HEK293 (cell line): ENCODE results near the gene ANKRD33B.
"Not testable (repeated sequence)": the region's sequence is repeated elsewhere in the genome, so short reads cannot be mapped to it uniquely, and the experiment has no call there.

ENCODE experiments used
- CTCF ChIA-PET: fragments of 350-600 bp; formaldehyde crosslinking; extraction: SDS; loops from one replicate; lab custom pipeline; 2021; ENCODE audit warnings: antibody characterized with exemption; lab: Yijun Ruan, JAX
- POLR2A ChIA-PET: fragments of 300-600 bp; formaldehyde crosslinking; extraction: SDS; loops from one replicate; lab custom pipeline; 2020; ENCODE audit warnings: antibody characterized with exemption, inconsistent platforms; lab: Yijun Ruan, JAX
- H3K27ac ChIP-seq: fragments of 200-500 bp; sonication (Bioruptor generic); 2 replicates; pipeline ENCODE4 v1.5.1; 2014; ENCODE audit warnings: low read depth, low read length, control low read depth, inconsistent platforms; ENCODE audit errors: extremely low read depth
- H3K36me3 ChIP-seq, 2 experiments: fragments of 200-500 bp in 1 of 2; sonication (Bioruptor generic) in 1 of 2; 1 replicate in 1 of 2; 2 replicates in 1 of 2; pipeline ENCODE4 v1.5.1; 2014 to 2017; ENCODE audit warnings: inconsistent platforms in 2 of 2, low read length in 2 of 2; ENCODE audit not compliant: control insufficient read depth in 2 of 2, insufficient read depth in 1 of 2
- H3K4me1 ChIP-seq: fragments of 200-500 bp; sonication (Bioruptor generic); 2 replicates; pipeline ENCODE4 v1.5.1; 2014; ENCODE audit warnings: mild to moderate bottlenecking, low read length, inconsistent platforms; ENCODE audit not compliant: control insufficient read depth, insufficient read depth
- H3K4me3 ChIP-seq: 2 replicates; pipeline ENCODE4 v1.5.1; 2011; ENCODE audit warnings: low read depth, mild to moderate bottlenecking, control low read depth, low read length, moderate library complexity
- H3K9me3 ChIP-seq: fragments of 200-500 bp; sonication (Bioruptor generic); 2 replicates; pipeline ENCODE4 v1.5.1; 2014; ENCODE audit warnings: low read depth, low read length, inconsistent platforms; ENCODE audit not compliant: control insufficient read depth, insufficient read depth
- GLIS1 ChIP-seq: fragments of 450-650 bp; formaldehyde crosslinking; IDR thresholded peaks from 2 replicates; pipeline ENCODE4 v1.5.1; 2016; ENCODE audit warnings: missing biosample characterization, missing genetic modification characterization
- RBAK ChIP-seq: fragments of 450-650 bp; formaldehyde crosslinking; IDR thresholded peaks from 2 replicates; pipeline ENCODE4 v1.5.1; 2016; ENCODE audit warnings: missing biosample characterization, missing genetic modification characterization
- SP7 ChIP-seq: fragments of 450-650 bp; formaldehyde crosslinking; IDR thresholded peaks from 2 replicates; pipeline ENCODE4 v1.5.1; 2016; ENCODE audit warnings: missing biosample characterization, missing genetic modification characterization
- ZBTB20 ChIP-seq: fragments of 450-650 bp; formaldehyde crosslinking; IDR thresholded peaks from 2 replicates; pipeline ENCODE4 v1.5.1; 2016; ENCODE audit warnings: missing biosample characterization, missing genetic modification characterization
- ZBTB7A ChIP-seq: fragments of 450-650 bp; formaldehyde crosslinking; IDR thresholded peaks from 2 replicates; pipeline ENCODE4 v1.5.1; 2016; ENCODE audit warnings: low read depth, missing biosample characterization, missing genetic modification characterization
- ZNF114 ChIP-seq: fragments of 450-650 bp; formaldehyde crosslinking; IDR thresholded peaks from 2 replicates; pipeline ENCODE4 v1.5.0; 2017; ENCODE audit warnings: missing biosample characterization, missing genetic modification characterization
- ZNF239 ChIP-seq: fragments of 450-650 bp; formaldehyde crosslinking; IDR thresholded peaks from 2 replicates; pipeline ENCODE4 v1.5.1; 2016; ENCODE audit warnings: missing biosample characterization, missing genetic modification characterization
- ZNF274 ChIP-seq, 2 experiments: fragments of 200-500 bp in 1 of 2; fragments of 450-650 bp in 1 of 2; sonication (Bioruptor generic) in 1 of 2; formaldehyde crosslinking in 1 of 2; IDR thresholded peaks; 2 replicates each; pipeline versions ENCODE4 v1.5.1 to v1.6.1; 2014 to 2016; ENCODE audit warnings: borderline replicate concordance in 1 of 2, inconsistent platforms in 1 of 2, low read length in 1 of 2, missing biosample characterization in 1 of 2, missing genetic modification characterization in 1 of 2
- ZNF341 ChIP-seq: fragments of 450-650 bp; formaldehyde crosslinking; IDR thresholded peaks from 2 replicates; pipeline ENCODE4; 2016; ENCODE audit warnings: low read depth, missing biosample characterization, missing genetic modification characterization
- TF ChIP-seq, protein P1 (sequence below): fragments of 450-650 bp; formaldehyde crosslinking; IDR thresholded peaks from 2 replicates; pipeline ENCODE4 v1.5.1; 2016; ENCODE audit warnings: missing biosample characterization, missing genetic modification characterization

Gene ANKRD33B

DNA sequence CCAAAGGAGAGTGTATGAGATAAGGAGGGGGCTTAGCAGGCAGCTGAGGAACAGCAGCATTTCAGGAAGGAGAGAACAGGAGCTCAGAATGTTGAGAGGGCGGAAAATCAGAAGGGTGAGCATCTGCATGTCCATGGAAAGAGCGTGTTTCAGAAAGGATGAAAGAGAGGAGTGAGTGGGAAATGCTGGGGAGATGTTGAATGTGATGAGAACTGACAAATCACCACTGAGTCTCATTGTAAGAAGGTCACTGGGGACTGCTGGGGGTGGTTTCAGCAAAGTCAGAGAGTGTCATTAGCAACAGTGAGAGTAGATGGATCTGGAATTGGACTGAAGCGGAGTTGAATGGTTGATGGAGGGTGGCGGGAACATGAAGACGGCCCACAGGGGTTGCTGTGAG is 65.8 kb downstream of the ANKRD33B start:
- Histone ChIP-seq H3K9me3 (no peaks in the 10 kb centered on the region), H3K27ac (no peak overlapping the region), H3K4me3 (no peak overlapping the region), H3K36me3 (no peaks in the 10 kb centered on the region)
- POLR2A ChIA-PET = no interaction called here
- TF ChIP-seq ZBTB7A = no peak
- TF ChIP-seq, all 188 proteins: peak for 0
- CTCF ChIA-PET = interaction anchor here (0.5 to 6.5 kb wide), 6 partner anchors 9 to 302 kb away, joined by 3 to 175 read pairs (median 3); no protein-coding TSS in a partner anchor
- peaks cover 7% of the 10 kb centered on the region for H3K4me1 ChIP-seq

DNA sequence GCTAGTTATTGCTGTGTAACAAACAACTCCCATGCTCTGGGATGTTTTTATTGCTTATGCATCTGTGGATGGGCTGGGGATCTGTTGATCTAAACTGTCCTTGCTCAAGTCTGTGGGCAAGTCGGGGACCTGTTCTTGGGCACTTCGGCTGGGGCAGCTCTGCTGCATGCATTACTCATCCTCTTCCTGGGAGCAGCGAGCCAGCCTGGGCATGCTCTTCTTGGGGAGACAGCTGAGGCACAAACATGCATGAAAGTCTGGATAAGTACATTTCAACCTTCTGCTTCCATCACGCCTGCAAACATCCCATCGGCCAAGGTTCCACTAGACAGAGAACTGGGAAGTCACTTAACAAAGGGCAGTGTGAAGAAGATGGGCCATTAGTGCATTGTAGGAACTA is 66.3 kb downstream of the ANKRD33B start:
- H3K9me3 ChIP-seq = no peaks in the 10 kb centered on the region
- peaks cover 7% of the 10 kb centered on the region for H3K4me1 ChIP-seq
- no peaks in the 10 kb centered on the region for H3K36me3 ChIP-seq
- H3K27ac ChIP-seq = no peak overlapping the region
- ChIA-PET CTCF (interaction anchor here (0.5 to 6.5 kb wide), 3 partner anchors 9 to 302 kb away, joined by 3 to 175 read pairs (median 3); no protein-coding TSS in a partner anchor), POLR2A (no interaction called here)
- 0 out of 2 replicates have a peak, but pooled peaks have one; percentile 0 for TF ChIP-seq RBAK (tag by site-specific recombination)
- TF ChIP-seq, protein P1, sequence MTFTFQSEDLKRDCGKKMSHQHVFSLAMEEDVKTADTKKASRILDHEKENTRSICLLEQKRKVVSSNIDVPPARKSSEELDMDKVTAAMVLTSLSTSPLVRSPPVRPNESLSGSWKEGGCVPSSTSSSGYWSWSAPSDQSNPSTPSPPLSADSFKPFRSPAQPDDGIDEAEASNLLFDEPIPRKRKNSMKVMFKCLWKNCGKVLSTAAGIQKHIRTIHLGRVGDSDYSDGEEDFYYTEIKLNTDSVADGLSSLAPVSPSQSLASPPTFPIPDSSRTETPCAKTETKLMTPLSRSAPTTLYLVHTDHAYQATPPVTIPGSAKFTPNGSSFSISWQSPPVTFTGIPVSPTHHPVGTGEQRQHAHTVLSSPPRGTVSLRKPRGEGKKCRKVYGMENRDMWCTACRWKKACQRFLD = no peak
- H3K4me3 ChIP-seq = no peak overlapping the region

DNA sequence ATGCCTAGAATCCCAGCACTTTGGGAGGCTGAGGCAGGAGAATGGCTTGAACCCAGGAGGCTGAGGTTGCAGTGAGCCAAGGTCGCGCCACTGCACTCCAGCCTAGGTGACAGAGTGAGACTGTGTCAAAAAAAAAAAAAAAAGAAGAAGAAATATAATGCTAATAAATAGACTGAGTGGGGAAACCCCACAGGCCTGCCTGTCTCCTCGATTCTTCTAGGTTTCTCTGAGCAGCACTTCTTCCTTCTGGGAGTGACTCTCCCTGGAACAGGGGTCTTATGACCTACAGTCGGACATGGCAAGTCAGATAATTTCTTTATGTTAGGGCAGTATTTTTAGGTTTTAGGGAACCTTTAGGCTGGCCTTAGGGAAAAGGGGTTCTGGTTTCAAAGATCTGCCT is 66.9 kb downstream of the ANKRD33B start:
- H3K36me3 ChIP-seq, H3K27ac ChIP-seq, H3K9me3 ChIP-seq, POLR2A ChIA-PET, H3K4me1 ChIP-seq, H3K4me3 ChIP-seq: not testable (repeated sequence)
- CTCF ChIA-PET = interaction anchor here (1.2 kb wide), 1 partner anchor 7 kb away, joined by 4 read pairs; no protein-coding TSS in a partner anchor

DNA sequence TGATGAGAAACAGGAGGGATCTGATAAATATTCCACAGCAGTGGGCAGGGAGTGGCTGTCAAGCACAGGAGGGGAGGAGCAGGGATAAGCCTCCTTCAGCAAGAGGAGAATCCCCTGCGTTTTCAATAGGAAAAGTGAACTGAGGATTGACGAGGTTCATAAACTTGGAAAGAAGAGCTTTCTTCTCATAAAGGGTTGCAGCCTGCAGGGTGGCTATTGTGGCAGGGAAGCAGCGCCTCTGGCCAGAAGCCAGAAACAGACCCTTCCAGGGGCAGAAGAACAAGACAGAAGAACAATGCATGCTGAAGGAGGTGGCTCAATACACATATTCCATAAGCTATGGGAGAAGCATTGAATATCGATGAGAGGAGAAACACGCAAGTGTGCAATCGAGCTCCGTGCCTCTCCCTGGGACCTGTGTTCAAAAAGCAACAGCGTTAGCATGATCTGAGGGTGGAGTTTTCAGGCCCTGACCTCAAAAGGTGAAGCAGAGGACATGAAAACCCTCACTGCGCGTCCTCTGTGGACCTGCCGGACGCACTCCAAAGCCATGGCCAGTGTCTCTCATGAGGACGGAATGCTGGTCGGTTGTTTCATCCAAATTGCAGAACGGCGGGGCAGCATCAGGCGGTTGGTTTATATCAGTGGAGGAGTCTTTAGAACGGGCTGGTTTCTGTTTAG is 67.6 kb downstream of the ANKRD33B start:
- Histone ChIP-seq H3K4me1 (peaks cover 7% of the 10 kb centered on the region), H3K9me3 (no peaks in the 10 kb centered on the region), H3K27ac (no peak overlapping the region), H3K4me3 (no peak overlapping the region), H3K36me3 (no peaks in the 10 kb centered on the region)
- TF ChIP-seq ZNF341 (tag by site-specific recombination) (peak; percentile 33; the same call in 1 of the 2 replicates), ZBTB20 (tag by site-specific recombination) (no peak)
- ChIA-PET CTCF (interaction anchor here (1.2 kb wide), 1 partner anchor 8 kb away, joined by 4 read pairs; no protein-coding TSS in a partner anchor), POLR2A (no interaction called here)

DNA sequence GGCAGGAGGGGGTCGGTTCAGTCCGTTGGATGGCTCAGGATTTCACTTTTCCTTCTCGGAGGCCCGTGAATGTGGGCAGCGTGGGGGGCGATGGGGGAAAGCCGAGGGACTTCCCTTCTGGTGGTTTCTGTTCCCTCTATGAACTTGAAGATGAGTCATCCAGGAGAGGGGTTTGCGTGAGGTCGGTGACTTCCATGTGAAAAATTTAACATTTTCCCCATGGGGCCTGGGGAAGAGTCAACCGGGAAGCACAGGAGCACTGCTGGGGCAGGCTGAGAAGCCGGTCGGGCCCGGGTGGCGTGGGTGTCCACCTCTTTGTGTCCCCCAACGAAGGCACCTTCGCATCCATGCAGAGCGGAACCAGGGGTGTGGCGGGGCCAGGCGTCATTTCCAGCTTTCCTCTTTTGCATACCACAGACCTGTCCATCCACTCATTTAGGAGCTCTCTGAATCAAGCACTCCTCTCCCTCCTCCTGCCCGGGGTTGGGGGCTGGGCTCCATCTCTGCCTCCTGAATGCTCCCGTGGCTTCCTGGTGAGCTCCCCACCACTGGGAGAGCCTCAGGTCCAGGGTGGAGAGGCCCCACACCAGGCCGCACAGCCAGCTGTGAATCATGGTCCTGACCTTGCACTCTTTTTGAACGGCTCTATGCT is 68.4 kb downstream of the ANKRD33B start:
- peaks cover 2% of the 10 kb centered on the region; the same call in 1 of the 2 replicates for H3K4me1 ChIP-seq
- no peak overlapping the region for H3K4me3 ChIP-seq
- H3K9me3 ChIP-seq = no peaks in the 10 kb centered on the region
- POLR2A ChIA-PET = interaction anchor here (0.7 kb wide), 1 partner anchor 29 kb away, joined by 4 read pairs; no protein-coding TSS in a partner anchor
- H3K27ac ChIP-seq = no peak overlapping the region
- no peaks in the 10 kb centered on the region for H3K36me3 ChIP-seq
- CTCF ChIA-PET = interaction anchor here (1.2 to 2.3 kb wide), 2 partner anchors 9 to 180 kb away, joined by 4 to 11 read pairs; no protein-coding TSS in a partner anchor
- TF ChIP-seq SP7 (tag by site-specific recombination) (no peak), ZNF114 (tag by site-specific recombination) (no peak), ZNF274 (IDR thresholded peaks at IDR 0.05; ENCODE audit: low read length) (no peak), ZNF274 (tag by site-specific recombination; IDR thresholded peaks at IDR 0.05; ENCODE audit: borderline replicate concordance) (no peak), ZNF239 (tag by site-specific recombination) (no peak), GLIS1 (0 out of 2 replicates have a peak, but pooled peaks have one; percentile 27)
- TF ChIP-seq, all 188 proteins: peak for 1
